HL-60 (cell line): ENCODE results near the gene AFAP1L2.

Source experiments
- DNase-seq, 2 experiments: peaks; one replicate each; pipeline ENCODE4 v3.0.0-alpha.2; 2010 to 2020; ENCODE audit warnings: low read depth in 1 of 2, low spot score in 1 of 2
- H3K27ac ChIP-seq: fragments of 250-450 bp; sonication (Bioruptor Pico); replicated peaks from 2 replicates; pipeline ENCODE4 v1.5.1; 2020; ENCODE audit warnings: mild to moderate bottlenecking, moderate library complexity
- H3K27me3 ChIP-seq: fragments of 250-450 bp; sonication (Bioruptor Pico); 2 replicates; pipeline ENCODE4 v1.5.1; 2021; ENCODE audit warnings: mild to moderate bottlenecking, moderate library complexity; ENCODE audit not compliant: insufficient read depth, poor library complexity, severe bottlenecking
- H3K4me3 ChIP-seq: replicated peaks from 2 replicates; pipeline ENCODE4 v1.5.1; 2011; ENCODE audit warnings: mild to moderate bottlenecking, control low read depth, low read length; ENCODE audit not compliant: insufficient read depth
- GABPA ChIP-seq: IDR thresholded peaks from 2 replicates; pipeline ENCODE4 v1.6.1; 2012; ENCODE audit warnings: low read depth
- POLR2AphosphoS5 ChIP-seq: IDR thresholded peaks from 2 replicates; pipeline ENCODE4 v1.6.1; 2012; ENCODE audit warnings: low read depth
- REST ChIP-seq: IDR thresholded peaks from 2 replicates; pipeline ENCODE4 v1.6.1; 2012; ENCODE audit warnings: low read depth; ENCODE audit not compliant: insufficient replicate concordance
- SPI1 ChIP-seq: IDR thresholded peaks from 2 replicates; pipeline ENCODE4 v1.6.1; 2012; ENCODE audit warnings: low read depth, mild to moderate bottlenecking, borderline replicate concordance
- TF ChIP-seq, protein P1 (sequence below): IDR thresholded peaks from one replicate; pipeline ENCODE4 v1.5.1; 2011; ENCODE audit warnings: low read length, control low read depth, inconsistent platforms; ENCODE audit not compliant: insufficient read depth

AFAP1L2 gene

DNA sequence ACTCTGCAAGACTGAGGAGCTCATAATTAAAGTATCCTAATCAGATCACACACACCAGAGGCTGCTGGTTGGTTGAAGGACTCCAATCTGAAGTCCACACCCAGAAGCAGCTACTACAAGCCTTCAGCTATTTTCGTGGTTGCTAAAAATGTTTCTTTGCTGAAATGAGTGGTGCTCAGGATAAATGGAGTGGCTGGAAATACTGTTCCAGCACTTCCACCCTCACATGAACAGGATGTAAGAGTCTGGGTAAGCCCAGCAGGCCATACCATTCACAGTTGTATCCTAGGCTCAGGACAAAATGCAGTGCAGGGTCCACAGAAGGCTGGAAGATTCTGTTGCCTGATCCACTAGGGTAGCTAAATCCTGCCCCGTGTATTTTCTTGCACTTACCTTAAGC lies 34.1 kb downstream of the AFAP1L2 start:
- DNase-seq: no peak
- H3K27ac ChIP-seq: no peak overlapping the region
- H3K4me3 ChIP-seq: no peak overlapping the region
- TF ChIP-seq REST (no peak), SPI1 (no peak), GABPA (no peak), POLR2AphosphoS5 (no peak)
- TF ChIP-seq, protein P1, sequence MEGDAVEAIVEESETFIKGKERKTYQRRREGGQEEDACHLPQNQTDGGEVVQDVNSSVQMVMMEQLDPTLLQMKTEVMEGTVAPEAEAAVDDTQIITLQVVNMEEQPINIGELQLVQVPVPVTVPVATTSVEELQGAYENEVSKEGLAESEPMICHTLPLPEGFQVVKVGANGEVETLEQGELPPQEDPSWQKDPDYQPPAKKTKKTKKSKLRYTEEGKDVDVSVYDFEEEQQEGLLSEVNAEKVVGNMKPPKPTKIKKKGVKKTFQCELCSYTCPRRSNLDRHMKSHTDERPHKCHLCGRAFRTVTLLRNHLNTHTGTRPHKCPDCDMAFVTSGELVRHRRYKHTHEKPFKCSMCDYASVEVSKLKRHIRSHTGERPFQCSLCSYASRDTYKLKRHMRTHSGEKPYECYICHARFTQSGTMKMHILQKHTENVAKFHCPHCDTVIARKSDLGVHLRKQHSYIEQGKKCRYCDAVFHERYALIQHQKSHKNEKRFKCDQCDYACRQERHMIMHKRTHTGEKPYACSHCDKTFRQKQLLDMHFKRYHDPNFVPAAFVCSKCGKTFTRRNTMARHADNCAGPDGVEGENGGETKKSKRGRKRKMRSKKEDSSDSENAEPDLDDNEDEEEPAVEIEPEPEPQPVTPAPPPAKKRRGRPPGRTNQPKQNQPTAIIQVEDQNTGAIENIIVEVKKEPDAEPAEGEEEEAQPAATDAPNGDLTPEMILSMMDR: no peak
- H3K27me3 ChIP-seq: no peaks in the 10 kb centered on the region

GRCh38 chr10:114368057-114368391 lies 36.3 kb downstream of the AFAP1L2 start:
- DNase-seq: no peak
- H3K4me3 ChIP-seq: no peak overlapping the region
- no peaks in the 10 kb centered on the region for H3K27me3 ChIP-seq
- no peak overlapping the region for H3K27ac ChIP-seq
- TF ChIP-seq REST: no peak
- TF ChIP-seq SPI1: no peak
- TF ChIP-seq, protein P1: no peak
- no peak for TF ChIP-seq POLR2AphosphoS5
- TF ChIP-seq GABPA: no peak

GRCh38 chr10:114367351-114368056 lies 36.8 kb downstream of the AFAP1L2 start:
- no peak for DNase-seq
- no peaks in the 10 kb centered on the region for H3K27me3 ChIP-seq
- no peak overlapping the region for H3K27ac ChIP-seq
- H3K4me3 ChIP-seq: no peak overlapping the region
- TF ChIP-seq REST (no peak), SPI1 (no peak), GABPA (no peak), POLR2AphosphoS5 (no peak)
- TF ChIP-seq, protein P1: no peak
